Lung (tissue), 16 donors: Measurements from ENCODE around the gene IQCN. TPM values are rescaled to one million over a fixed set of nuclear protein-coding genes. Genes with fewer than 3 reads are reported as not detected.

Experiments
- ATAC-seq: fragments of 200-7000 bp; cut with Tn5 transposase; one replicate; pipeline ENCODE4 v1.9.1; 2020; ENCODE audit warnings: moderate number of reproducible peaks; ENCODE audit not compliant: insufficient read depth, low FRiP score
- DNase-seq, 3 donors: peaks; one replicate each; pipeline ENCODE4 v3.0.0-alpha.2; 2013 to 2017
- H3K27ac ChIP-seq, 2 donors: one replicate each; pipeline ENCODE4 v1.5.1; 2013; ENCODE audit warnings: mild to moderate bottlenecking in 2 of 2, moderate library complexity in 2 of 2, control low read depth in 1 of 2, inconsistent platforms in 1 of 2, low read depth in 1 of 2, low read length in 1 of 2
- H3K27me3 ChIP-seq, 3 donors: one replicate each; pipeline ENCODE4 v1.5.1; 2013; ENCODE audit warnings: low read length in 2 of 3; ENCODE audit not compliant: control insufficient read depth in 3 of 3, insufficient read depth in 3 of 3
- H3K36me3 ChIP-seq, 4 donors: one replicate each; pipeline ENCODE4 v1.5.1; 2013; ENCODE audit warnings: low read length in 4 of 4, mild to moderate bottlenecking in 1 of 4, moderate library complexity in 1 of 4; ENCODE audit not compliant: control insufficient read depth in 4 of 4, insufficient read depth in 4 of 4
- H3K4me1 ChIP-seq, 5 donors: one replicate each; pipeline ENCODE4 v1.5.1; 2013; ENCODE audit warnings: low read length in 5 of 5, mild to moderate bottlenecking in 2 of 5, moderate library complexity in 1 of 5; ENCODE audit not compliant: control insufficient read depth in 5 of 5, insufficient read depth in 5 of 5
- H3K4me3 ChIP-seq: one replicate; pipeline ENCODE4 v1.5.1; 2013; ENCODE audit warnings: mild to moderate bottlenecking, control low read depth, moderate library complexity
- H3K9ac ChIP-seq, 2 donors: one replicate each; pipeline ENCODE4 v1.5.1; 2013; ENCODE audit warnings: low read length in 2 of 2, control low read depth in 1 of 2; ENCODE audit not compliant: insufficient read depth in 1 of 2
- H3K9me3 ChIP-seq, 4 donors: one replicate each; pipeline ENCODE4 v1.5.1; 2013; ENCODE audit warnings: low read length in 3 of 4, mild to moderate bottlenecking in 1 of 4, moderate library complexity in 1 of 4; ENCODE audit not compliant: control insufficient read depth in 4 of 4, insufficient read depth in 3 of 4
- CTCF ChIP-seq: IDR thresholded peaks from 2 replicates; pipeline ENCODE4 v1.5.1; 2012; ENCODE audit warnings: mild to moderate bottlenecking; ENCODE audit errors: control extremely low read depth, extremely low read depth
- WGBS, 2 donors: extraction: QIAGEN DNeasy Blood & Tissue Kit; methylation state at CpG; one replicate each; pipeline ENCODE4 v1.1.7; 2013; 5-methylcytosine and 5-hydroxymethylcytosine counted together
- long read RNA-seq, 5 donors: transcript quantifications; one replicate each; lab custom pipeline, GENCODE V29; 2026
- polyA plus RNA-seq, 2 donors: library from polyadenylated mRNA; stranded (reverse); fragments of 200-250 nt; gene quantifications; one replicate each; pipeline ENCODE4 v1.2.1, GENCODE V29; 2013
- total RNA-seq, 2 donors: library from RNA; depleted of rRNA in 1 of 2; stranded (reverse); fragments of >200 nt in 1 of 2; gene quantifications; one replicate each; pipeline ENCODE4 v1.2.1, GENCODE V29; 2014 to 2021
- donor health status: control.
- donor health status: control.
- donor health status: Bipolar disorder and iron deficiency.
- donor health status: healthy.
- donor health status: DM: yes; HTN: yes; CAD: no.

The IQCN gene
- 1 to 10 TPM; 1.3 to 5.5 TPM for total RNA-seq
- polyA plus RNA-seq = 1 to 10 TPM in 1 of 2 donors, under 1 TPM in 1; 0.69 to 5.2 TPM
- long read RNA-seq, donor 1, full-length matches to known transcripts = 10 of 10 reads
- long read RNA-seq, donor 1, partial matches to known transcripts = 0 of 10 reads
- long read RNA-seq, donor 1, other reads (novel, unspliced or antisense) = 0 of 10 reads
- long read RNA-seq, donor 2, full-length matches to known transcripts = 3 of 8 reads
- long read RNA-seq, donor 2, partial matches to known transcripts = 5 of 8 reads
- long read RNA-seq, donor 2, other reads (novel, unspliced or antisense) = 0 of 8 reads
- long read RNA-seq, donor 3, full-length matches to known transcripts = 5 of 5 reads
- long read RNA-seq, donor 3, partial matches to known transcripts = 0 of 5 reads
- long read RNA-seq, donor 3, other reads (novel, unspliced or antisense) = 0 of 5 reads
- long read RNA-seq, donor 4, full-length matches to known transcripts = 3 of 3 reads
- long read RNA-seq, donor 4, partial matches to known transcripts = 0 of 3 reads
- long read RNA-seq, donor 4, other reads (novel, unspliced or antisense) = 0 of 3 reads
- long read RNA-seq, donor 5, full-length matches to known transcripts = 9 of 9 reads
- long read RNA-seq, donor 5, partial matches to known transcripts = 0 of 9 reads
- long read RNA-seq, donor 5, other reads (novel, unspliced or antisense) = 0 of 9 reads

DNA sequence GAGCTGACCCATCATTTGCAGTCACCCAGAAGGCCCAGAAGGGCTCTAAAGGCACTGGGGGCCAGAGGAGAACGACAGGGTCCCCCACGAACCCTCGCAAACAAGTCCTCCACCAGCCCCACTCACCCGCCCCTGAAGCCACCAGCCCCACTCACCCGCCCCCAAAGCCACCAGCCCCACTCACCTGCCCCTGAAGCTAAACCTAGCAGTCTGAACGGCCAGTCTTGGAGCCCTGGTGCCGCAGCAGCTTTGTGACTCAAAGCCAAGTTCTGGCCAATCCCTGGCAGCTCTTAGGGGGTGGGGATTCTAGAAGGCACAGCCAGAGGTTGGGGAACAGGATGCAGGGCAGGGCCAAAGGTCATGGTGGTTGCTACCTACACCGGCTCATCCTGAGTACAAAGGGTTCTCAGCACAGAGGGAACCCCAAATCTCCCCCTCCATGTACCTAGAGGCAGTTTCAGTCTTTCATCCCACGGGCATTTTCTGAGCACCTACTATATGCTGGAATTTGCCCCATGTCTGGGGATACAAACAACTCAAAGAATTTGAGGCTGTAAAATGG is at the start of gene IQCN:
IQCN (minus strand) TSS at position 234 of the 562 bp plus-strand sequence. CDS start 4,974 bp downstream, outside the sequence.
- H3K9ac ChIP-seq = peak within 1 kb of the TSS in 1 of 2 donors; percentile 17
- WGBS, 2 donors = 82 to 84% methylated on average over 9 of the region's 9 CpGs
- no peak for ATAC-seq

DNA sequence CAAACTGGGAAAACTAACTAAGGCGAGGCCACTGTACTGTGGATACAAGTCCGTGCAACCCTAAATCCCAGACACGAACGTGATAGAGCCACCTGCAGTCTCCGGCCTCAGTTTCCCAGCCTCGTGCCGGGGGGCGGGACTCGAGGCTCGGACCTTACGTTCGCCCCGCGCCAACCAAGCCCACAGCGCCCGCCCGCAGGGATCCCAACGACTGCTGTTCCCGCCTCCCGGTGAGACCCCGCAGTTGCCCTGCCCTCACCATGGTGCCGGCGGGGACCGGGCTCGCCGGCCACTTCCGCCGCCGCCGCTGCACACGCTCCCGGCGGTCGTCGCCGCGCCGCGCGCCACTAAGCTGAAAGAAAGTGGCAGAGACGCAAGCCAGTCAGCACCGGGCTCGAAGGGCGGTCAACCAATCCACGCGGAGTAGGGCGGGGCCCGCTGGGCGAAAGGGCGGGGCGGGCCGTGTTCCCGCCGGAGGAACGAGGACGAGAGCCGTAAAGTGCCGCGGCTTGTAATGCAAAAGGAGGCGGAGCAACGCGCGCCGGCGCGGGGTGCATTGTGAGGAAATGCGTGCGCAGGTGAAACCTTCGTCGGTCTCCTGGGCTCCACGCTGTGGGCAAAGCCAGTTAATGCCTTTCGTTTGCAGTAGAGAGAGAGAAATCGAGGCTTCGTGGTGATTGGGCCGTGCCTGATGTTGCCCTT is 48.7 kb upstream of the IQCN start, which contains the start of gene LSM4:
LSM4 (minus strand) TSS at position 318 of the 702 bp plus-strand sequence; CDS start at position 262, 56 bp downstream.
- peak; percentile 98 to 99 (median 99) for DNase-seq
- Histone ChIP-seq H3K4me3 (peak within 1 kb of the TSS; percentile 78), H3K4me1 (peaks cover 4 to 28% (median 15%) of the 10 kb centered on the region in 5 donors), H3K27ac (peak within 1 kb of the TSS; percentile 93 to 98), H3K9ac (peak within 1 kb of the TSS; percentile 91 to 98), H3K9me3 (no peaks in the 10 kb centered on the region), H3K27me3 (no peaks in the 10 kb centered on the region), H3K36me3 (no peaks in the 10 kb centered on the region)
- peak; percentile 97 for ATAC-seq
- TF ChIP-seq CTCF = peak; percentile 6
- WGBS, 2 donors = 0% methylated on average over 71 to 75 of the region's 75 CpGs

More for the DNA sequence above, at the start of gene IQCN:
- DNase-seq = peak in 2 of 3 donors; percentile 76
- Histone ChIP-seq H3K36me3 (peaks cover 0 to 18% (median 13%) of the 10 kb centered on the region in 4 donors), H3K4me1 (peaks cover 0 to 20% (median 10%) of the 10 kb centered on the region in 5 donors), H3K27ac (peak within 1 kb of the TSS; percentile 64 to 70), H3K4me3 (no peak within 1 kb of the TSS), H3K9me3 (no peaks in the 10 kb centered on the region), H3K27me3 (no peaks in the 10 kb centered on the region)
- TF ChIP-seq CTCF = no peak

DNA sequence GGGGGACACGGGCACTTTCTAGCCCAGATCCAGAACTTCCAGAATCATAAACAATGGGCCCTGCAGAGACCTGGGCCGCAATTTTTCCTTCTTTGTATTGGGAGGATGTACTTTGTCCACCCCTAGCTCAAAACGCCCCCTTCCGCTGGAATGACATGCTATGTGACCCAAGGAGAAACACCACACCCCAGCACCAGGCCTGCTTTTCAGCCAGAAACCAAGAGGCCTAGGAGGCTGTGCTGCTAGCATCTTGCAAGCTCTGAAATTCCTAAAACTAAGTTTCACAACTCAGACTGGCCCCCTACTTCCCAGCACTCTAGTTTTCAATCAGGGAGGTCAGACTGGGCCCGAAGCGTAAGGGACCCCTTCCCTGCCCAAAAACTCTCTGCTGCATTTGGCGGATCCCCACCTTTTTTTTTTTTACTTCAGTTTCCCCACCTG is 48.1 kb upstream of the IQCN start:
- H3K4me1 ChIP-seq = peaks cover 4 to 28% (median 15%) of the 10 kb centered on the region in 5 donors
- peak; percentile 71 to 78 (median 73) for DNase-seq
- no peak for ATAC-seq
- no peak for TF ChIP-seq CTCF
- no peaks in the 10 kb centered on the region for H3K9me3 ChIP-seq
- H3K9ac ChIP-seq = peak overlapping the region; percentile 78 to 91
- H3K27ac ChIP-seq = peak overlapping the region; percentile 92 to 98
- H3K36me3 ChIP-seq = no peaks in the 10 kb centered on the region
- no peaks in the 10 kb centered on the region for H3K27me3 ChIP-seq
- 1 to 2% methylated on average over 7 of the region's 7 CpGs for WGBS, 2 donors
- H3K4me3 ChIP-seq = peak overlapping the region; percentile 78
